22Rv1 (cell line): Measurements from ENCODE around the gene SERPINB4.

ENCODE experiments used
- H3K27ac ChIP-seq: fragments of 450-650 bp; 2 replicates; pipeline ENCODE4 v1.5.1; 2017
- CTCF ChIP-seq: fragments of 450-650 bp; IDR thresholded peaks from 2 replicates; pipeline ENCODE4 v1.5.1; 2017; ENCODE audit warnings: mild to moderate bottlenecking
- ZFX ChIP-seq: fragments of 450-650 bp; IDR thresholded peaks from 2 replicates; pipeline ENCODE4 v1.6.1; 2017; ENCODE audit warnings: antibody characterized with exemption, borderline replicate concordance

The SERPINB4 gene

GRCh38 chr18:63596964-63597363, 47.1 kb downstream of the SERPINB4 start:
- no peak overlapping the region for H3K27ac ChIP-seq
- TF ChIP-seq ZFX (no peak), CTCF (no peak)

- no peak for TF ChIP-seq CTCF
- no peak for TF ChIP-seq ZFX
- no peak overlapping the region for H3K27ac ChIP-seq
Measured at GRCh38 chr18:63592471-63592870, 51.6 kb downstream of the SERPINB4 start.

GRCh38 chr18:63591725-63592124, 52.3 kb downstream of the SERPINB4 start:
- TF ChIP-seq ZFX (no peak), CTCF (no peak)
- no peak overlapping the region for H3K27ac ChIP-seq

- H3K27ac ChIP-seq, result no peak overlapping the region
Measured at GRCh38 chr18:63590966-63591695, 52.9 kb downstream of the SERPINB4 start.

GRCh38 chr18:63590373-63590772, 53.7 kb downstream of the SERPINB4 start:
- H3K27ac ChIP-seq, result no peak overlapping the region

More at GRCh38 chr18:63590966-63591695, 52.9 kb downstream of the SERPINB4 start:
- TF ChIP-seq CTCF (no peak), ZFX (no peak)

GRCh38 chr18:63588909-63589308, 55.1 kb downstream of the SERPINB4 start:
- no peak for TF ChIP-seq CTCF
- TF ChIP-seq ZFX, result no peak
- no peak overlapping the region for H3K27ac ChIP-seq

More at GRCh38 chr18:63590373-63590772, 53.7 kb downstream of the SERPINB4 start:
- no peak for TF ChIP-seq ZFX
- TF ChIP-seq CTCF, result no peak
